ENCODE measurements around the gene BCL3. TPM values are rescaled to one million over a fixed set of nuclear protein-coding genes. Genes with fewer than 3 reads are reported as not detected.

Gene BCL3
- total RNA-seq, 2 donors from 2014 or later = 1.8 to 6.2 TPM

- H3K4me1 Mint-ChIP-seq = peaks cover 2% of the 10 kb centered on the region
These were observed 16.1 kb upstream of the BCL3 start for GRCh38 chr19:44732235-44733014.

GRCh38 chr19:44734357-44734756, 14.2 kb upstream of the BCL3 start:
- H3K27me3 ChIP-seq (ENCODE audit: control insufficient read depth, insufficient read depth, low read length, poor library complexity, severe bottlenecking) = no peaks in the 10 kb centered on the region
- no peaks in the 10 kb centered on the region for H3K9me3 Mint-ChIP-seq
- TF ChIP-seq CTCF (conservative IDR thresholded peaks at IDR 0.05) = no peak
- H3K36me3 ChIP-seq (ENCODE audit: control insufficient read depth, insufficient read depth, low read length) = no peaks in the 10 kb centered on the region
- H3K9me3 ChIP-seq (ENCODE audit: control insufficient read depth, low read length) = no peaks in the 10 kb centered on the region
- 0% methylated on average over 1 of the region's 1 CpG for WGBS, 2 experiments (ENCODE audit: insufficient coverage in 1 of 2, insufficient read length in 1 of 2)
- no peak for DNase-seq
- H3K9ac ChIP-seq (ENCODE audit: extremely low read depth, low read length, poor library complexity, severe bottlenecking) = no peak overlapping the region
- no peak overlapping the region for H3K4me3 Mint-ChIP-seq
- H3K27ac ChIP-seq (ENCODE audit: low read depth, low read length) = no peak overlapping the region
- H3K4me1 Mint-ChIP-seq = peaks cover 2% of the 10 kb centered on the region
- no peaks in the 10 kb centered on the region for H3K36me3 Mint-ChIP-seq (ENCODE audit: low read depth)
- H3K4me1 ChIP-seq (ENCODE audit: control insufficient read depth, insufficient read depth, low read length) = no peaks in the 10 kb centered on the region
- peaks cover 30% of the 10 kb centered on the region for H3K27me3 Mint-ChIP-seq (ENCODE audit: insufficient read depth)
- H3K27ac Mint-ChIP-seq = no peak overlapping the region
- no peak overlapping the region for H3K4me3 ChIP-seq (ENCODE audit: low read length)

More at GRCh38 chr19:44732235-44733014, 16.1 kb upstream of the BCL3 start:
- no peak overlapping the region for H3K27ac ChIP-seq (ENCODE audit: low read depth, low read length)
- H3K27ac Mint-ChIP-seq = no peak overlapping the region
- H3K4me3 Mint-ChIP-seq = no peak overlapping the region
- no peak overlapping the region for H3K9ac ChIP-seq (ENCODE audit: extremely low read depth, low read length, poor library complexity, severe bottlenecking)
- H3K4me3 ChIP-seq (ENCODE audit: low read length) = no peak overlapping the region
- H3K4me1 ChIP-seq (ENCODE audit: control insufficient read depth, insufficient read depth, low read length) = no peaks in the 10 kb centered on the region
- no peaks in the 10 kb centered on the region for H3K9me3 ChIP-seq (ENCODE audit: control insufficient read depth, low read length)
- H3K36me3 Mint-ChIP-seq (ENCODE audit: low read depth) = no peaks in the 10 kb centered on the region
- DNase-seq = no peak
- H3K27me3 ChIP-seq (ENCODE audit: control insufficient read depth, insufficient read depth, low read length, poor library complexity, severe bottlenecking) = no peaks in the 10 kb centered on the region
- H3K9me3 Mint-ChIP-seq = no peaks in the 10 kb centered on the region
- no peak for TF ChIP-seq CTCF (conservative IDR thresholded peaks at IDR 0.05)
- peaks cover 14% of the 10 kb centered on the region for H3K27me3 Mint-ChIP-seq (ENCODE audit: insufficient read depth)
- 79 to 83% methylated on average over 6 to 11 of the region's 11 CpGs for WGBS, 2 experiments (ENCODE audit: insufficient coverage in 1 of 2, insufficient read length in 1 of 2)
- no peaks in the 10 kb centered on the region for H3K36me3 ChIP-seq (ENCODE audit: control insufficient read depth, insufficient read depth, low read length)

- Histone ChIP-seq H3K27me3 (ENCODE audit: control insufficient read depth, insufficient read depth, low read length, poor library complexity, severe bottlenecking) (no peaks in the 10 kb centered on the region), H3K9ac (ENCODE audit: extremely low read depth, low read length, poor library complexity, severe bottlenecking) (no peak overlapping the region), H3K27ac (ENCODE audit: low read depth, low read length) (no peak overlapping the region), H3K4me1 (ENCODE audit: control insufficient read depth, insufficient read depth, low read length) (no peaks in the 10 kb centered on the region), H3K4me3 (ENCODE audit: low read length) (no peak overlapping the region), H3K9me3 (ENCODE audit: control insufficient read depth, low read length) (no peaks in the 10 kb centered on the region), H3K36me3 (ENCODE audit: control insufficient read depth, insufficient read depth, low read length) (no peaks in the 10 kb centered on the region)
- Mint-ChIP-seq H3K36me3 (ENCODE audit: low read depth) (no peaks in the 10 kb centered on the region), H3K4me3 (no peak overlapping the region), H3K27ac (no peak overlapping the region), H3K9me3 (no peaks in the 10 kb centered on the region), H3K27me3 (ENCODE audit: insufficient read depth) (peaks cover 33% of the 10 kb centered on the region), H3K4me1 (peaks cover 2% of the 10 kb centered on the region)
- 70 to 74% methylated on average over 5 of the region's 5 CpGs for WGBS, 2 experiments (ENCODE audit: insufficient coverage in 1 of 2, insufficient read length in 1 of 2)
- DNase-seq = no peak
- TF ChIP-seq CTCF (conservative IDR thresholded peaks at IDR 0.05) = no peak
These were observed 13.5 kb upstream of the BCL3 start for GRCh38 chr19:44735011-44735410.

Data from endodermal cell (in vitro differentiated cells).